ENCODE measurements around the gene RBMS3.

DNA sequence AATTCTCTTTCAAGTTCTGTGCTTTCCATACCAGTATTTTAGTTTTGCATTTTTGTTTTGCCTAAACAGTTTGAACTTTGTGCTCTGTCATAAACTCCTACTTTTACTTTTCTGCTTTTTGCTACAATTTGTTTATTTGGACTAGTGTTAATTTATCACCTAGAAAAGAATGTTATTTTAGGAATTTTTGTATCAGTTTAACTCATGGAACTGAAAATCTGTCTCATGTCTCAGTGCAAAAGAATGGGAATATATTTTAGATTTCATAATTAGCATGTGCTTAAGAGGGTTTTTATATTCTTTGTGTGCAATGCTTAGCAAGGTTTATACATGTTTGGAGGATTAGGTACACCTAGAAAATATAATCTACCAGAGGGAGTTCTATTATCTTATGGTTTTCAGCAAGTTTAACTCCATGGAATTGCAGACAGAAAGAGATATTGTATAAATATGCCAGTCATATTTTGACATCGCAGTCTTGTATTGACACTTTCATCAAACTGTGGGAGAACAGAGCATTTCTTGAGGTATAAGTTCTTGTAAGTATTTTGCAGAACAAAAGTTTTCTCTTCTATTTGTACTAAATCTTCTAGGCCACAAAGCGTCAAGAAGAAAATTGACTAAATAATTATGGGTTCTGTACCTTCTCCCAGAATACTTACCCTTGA is 409.9 kb downstream of the RBMS3 start:
- TF ChIP-seq, protein P1, sequence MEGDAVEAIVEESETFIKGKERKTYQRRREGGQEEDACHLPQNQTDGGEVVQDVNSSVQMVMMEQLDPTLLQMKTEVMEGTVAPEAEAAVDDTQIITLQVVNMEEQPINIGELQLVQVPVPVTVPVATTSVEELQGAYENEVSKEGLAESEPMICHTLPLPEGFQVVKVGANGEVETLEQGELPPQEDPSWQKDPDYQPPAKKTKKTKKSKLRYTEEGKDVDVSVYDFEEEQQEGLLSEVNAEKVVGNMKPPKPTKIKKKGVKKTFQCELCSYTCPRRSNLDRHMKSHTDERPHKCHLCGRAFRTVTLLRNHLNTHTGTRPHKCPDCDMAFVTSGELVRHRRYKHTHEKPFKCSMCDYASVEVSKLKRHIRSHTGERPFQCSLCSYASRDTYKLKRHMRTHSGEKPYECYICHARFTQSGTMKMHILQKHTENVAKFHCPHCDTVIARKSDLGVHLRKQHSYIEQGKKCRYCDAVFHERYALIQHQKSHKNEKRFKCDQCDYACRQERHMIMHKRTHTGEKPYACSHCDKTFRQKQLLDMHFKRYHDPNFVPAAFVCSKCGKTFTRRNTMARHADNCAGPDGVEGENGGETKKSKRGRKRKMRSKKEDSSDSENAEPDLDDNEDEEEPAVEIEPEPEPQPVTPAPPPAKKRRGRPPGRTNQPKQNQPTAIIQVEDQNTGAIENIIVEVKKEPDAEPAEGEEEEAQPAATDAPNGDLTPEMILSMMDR (IDR thresholded peaks at IDR 0.05 in 2 of 3, conservative IDR thresholded peaks at IDR 0.05 in 1 of 3; ENCODE audit: borderline replicate concordance in 1 of 3, insufficient read depth in 1 of 3, low read depth in 2 of 3, low read length in 2 of 3) = no peak
- no peak for TF ChIP-seq POLR2A (IDR thresholded peaks at IDR 0.05; ENCODE audit: borderline replicate concordance, extremely low read depth, insufficient read depth, insufficient read length)
- TF ChIP-seq EZH2 (IDR thresholded peaks at IDR 0.05) = no peak
- TF ChIP-seq, protein P2, sequence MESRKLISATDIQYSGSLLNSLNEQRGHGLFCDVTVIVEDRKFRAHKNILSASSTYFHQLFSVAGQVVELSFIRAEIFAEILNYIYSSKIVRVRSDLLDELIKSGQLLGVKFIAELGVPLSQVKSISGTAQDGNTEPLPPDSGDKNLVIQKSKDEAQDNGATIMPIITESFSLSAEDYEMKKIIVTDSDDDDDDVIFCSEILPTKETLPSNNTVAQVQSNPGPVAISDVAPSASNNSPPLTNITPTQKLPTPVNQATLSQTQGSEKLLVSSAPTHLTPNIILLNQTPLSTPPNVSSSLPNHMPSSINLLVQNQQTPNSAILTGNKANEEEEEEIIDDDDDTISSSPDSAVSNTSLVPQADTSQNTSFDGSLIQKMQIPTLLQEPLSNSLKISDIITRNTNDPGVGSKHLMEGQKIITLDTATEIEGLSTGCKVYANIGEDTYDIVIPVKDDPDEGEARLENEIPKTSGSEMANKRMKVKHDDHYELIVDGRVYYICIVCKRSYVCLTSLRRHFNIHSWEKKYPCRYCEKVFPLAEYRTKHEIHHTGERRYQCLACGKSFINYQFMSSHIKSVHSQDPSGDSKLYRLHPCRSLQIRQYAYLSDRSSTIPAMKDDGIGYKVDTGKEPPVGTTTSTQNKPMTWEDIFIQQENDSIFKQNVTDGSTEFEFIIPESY (IDR thresholded peaks at IDR 0.05; ENCODE audit: extremely low read depth, insufficient replicate concordance, low read length) = no peak
- no peak for TF ChIP-seq ZFX (IDR thresholded peaks at IDR 0.05)
- no peak for TF ChIP-seq YY1 (IDR thresholded peaks at IDR 0.05; ENCODE audit: extremely low read depth, insufficient replicate concordance, low read depth, low read length)
- no peak for TF ChIP-seq RAD21 (IDR thresholded peaks at IDR 0.05; ENCODE audit: low read depth)
- no peak for TF ChIP-seq ZNF274 (IDR thresholded peaks at IDR 0.05; ENCODE audit: low read depth, low read length)
- TF ChIP-seq, protein P3, sequence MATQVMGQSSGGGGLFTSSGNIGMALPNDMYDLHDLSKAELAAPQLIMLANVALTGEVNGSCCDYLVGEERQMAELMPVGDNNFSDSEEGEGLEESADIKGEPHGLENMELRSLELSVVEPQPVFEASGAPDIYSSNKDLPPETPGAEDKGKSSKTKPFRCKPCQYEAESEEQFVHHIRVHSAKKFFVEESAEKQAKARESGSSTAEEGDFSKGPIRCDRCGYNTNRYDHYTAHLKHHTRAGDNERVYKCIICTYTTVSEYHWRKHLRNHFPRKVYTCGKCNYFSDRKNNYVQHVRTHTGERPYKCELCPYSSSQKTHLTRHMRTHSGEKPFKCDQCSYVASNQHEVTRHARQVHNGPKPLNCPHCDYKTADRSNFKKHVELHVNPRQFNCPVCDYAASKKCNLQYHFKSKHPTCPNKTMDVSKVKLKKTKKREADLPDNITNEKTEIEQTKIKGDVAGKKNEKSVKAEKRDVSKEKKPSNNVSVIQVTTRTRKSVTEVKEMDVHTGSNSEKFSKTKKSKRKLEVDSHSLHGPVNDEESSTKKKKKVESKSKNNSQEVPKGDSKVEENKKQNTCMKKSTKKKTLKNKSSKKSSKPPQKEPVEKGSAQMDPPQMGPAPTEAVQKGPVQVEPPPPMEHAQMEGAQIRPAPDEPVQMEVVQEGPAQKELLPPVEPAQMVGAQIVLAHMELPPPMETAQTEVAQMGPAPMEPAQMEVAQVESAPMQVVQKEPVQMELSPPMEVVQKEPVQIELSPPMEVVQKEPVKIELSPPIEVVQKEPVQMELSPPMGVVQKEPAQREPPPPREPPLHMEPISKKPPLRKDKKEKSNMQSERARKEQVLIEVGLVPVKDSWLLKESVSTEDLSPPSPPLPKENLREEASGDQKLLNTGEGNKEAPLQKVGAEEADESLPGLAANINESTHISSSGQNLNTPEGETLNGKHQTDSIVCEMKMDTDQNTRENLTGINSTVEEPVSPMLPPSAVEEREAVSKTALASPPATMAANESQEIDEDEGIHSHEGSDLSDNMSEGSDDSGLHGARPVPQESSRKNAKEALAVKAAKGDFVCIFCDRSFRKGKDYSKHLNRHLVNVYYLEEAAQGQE (IDR thresholded peaks at IDR 0.05; ENCODE audit: low read depth) = no peak

Measured in HCT116 (cell line).